ENCODE results near the gene COL5A2.

- TF ChIP-seq CTCF (IDR thresholded peaks at IDR 0.05) (no peak), EZH2 (IDR thresholded peaks at IDR 0.05) (no peak)
Observed at GRCh38 chr2:189138800-189139199, 40.8 kb downstream of the COL5A2 start.
